ENCODE data around the gene SLC37A1. TPM values are rescaled to one million over a fixed set of nuclear protein-coding genes. Genes with fewer than 3 reads are reported as not detected.
A peak's percentile ranks its signal among the peaks of the same experiment; 100 is the strongest.

Gene SLC37A1
- total and polyA plus RNA-seq, 2 of the 13 experiments (the other 11 are each of a cell fraction or from before 2014, with no cell fraction given), result 0.22 to 0.40 TPM

GRCh38 chr21:42526379-42526727 lies 12.7 kb downstream of the SLC37A1 start (continued):
- TF ChIP-seq HNF1B (CRISPR knock-in tag; IDR thresholded peaks at IDR 0.05) (peak; percentile 60; the same call in 1 of the 2 replicates), SALL1 (CRISPR knock-in tag; IDR thresholded peaks at IDR 0.05) (peak; percentile 61), ZNF354B (CRISPR knock-in tag; IDR thresholded peaks at IDR 0.05) (no peak), ZNF292 (CRISPR knock-in tag; IDR thresholded peaks at IDR 0.05; ENCODE audit: borderline replicate concordance, low read depth) (peak; percentile 70; the same call in 1 of the 2 replicates), ZNF512 (CRISPR knock-in tag; IDR thresholded peaks at IDR 0.05) (no peak), ZNF496 (CRISPR knock-in tag; IDR thresholded peaks at IDR 0.05; ENCODE audit: insufficient replicate concordance) (no peak), RBM39 (IDR thresholded peaks at IDR 0.05; ENCODE audit: low read depth, low read length, poor library complexity, severe bottlenecking) (peak; percentile 40), CTCF (CRISPR knock-in tag; IDR thresholded peaks at IDR 0.05) (peak; percentile 41; the same call in 1 of the 2 replicates), EHMT2 (IDR thresholded peaks at IDR 0.05; ENCODE audit: borderline replicate concordance, low read depth, low read length) (no peak), ZNF788 (CRISPR knock-in tag; IDR thresholded peaks at IDR 0.05; ENCODE audit: borderline replicate concordance) (no peak), XRCC5 (optimal IDR thresholded peaks at IDR 0.05; ENCODE audit: low read length) (peak; percentile 72), CSRNP2 (CRISPR knock-in tag; conservative IDR thresholded peaks at IDR 0.05; ENCODE audit: low read depth) (no peak), ZNF142 (CRISPR knock-in tag; IDR thresholded peaks at IDR 0.05) (no peak)

Measured in HepG2 (cell line).